ENCODE results near the gene MAEA. TPM values are rescaled to one million over a fixed set of nuclear protein-coding genes. Genes with fewer than 3 reads are reported as not detected.

Gene MAEA
- total and polyA plus RNA-seq, 8 donors, result 28.6 to 74.7 (median 32.7) TPM

DNA sequence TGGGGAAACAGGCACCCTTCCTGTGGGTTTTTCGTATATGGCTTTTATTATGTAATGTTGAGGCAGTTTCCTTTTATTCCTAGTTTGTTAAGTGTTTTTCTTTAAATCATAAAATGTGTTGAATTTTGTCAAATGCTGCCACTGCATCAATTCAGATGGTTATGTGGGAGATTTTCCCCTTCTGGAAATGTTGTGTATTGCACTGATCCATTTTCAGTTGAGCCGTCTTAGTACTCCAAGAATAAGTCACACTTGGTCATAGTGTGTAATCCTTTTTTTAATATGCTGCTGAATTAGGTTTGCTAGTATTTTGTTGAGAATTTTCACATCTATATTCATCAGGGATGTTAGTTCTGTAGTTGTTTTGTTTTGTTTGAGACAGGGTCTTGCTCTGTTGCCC is 31.2 kb upstream of the MAEA start:
- ATAC-seq (no peak), FAIRE-seq (no peak), DNase-seq (no peak)
- no peaks in the 10 kb centered on the region for H3K36me3 ChIP-seq
- intact Hi-C loops (cut with DNase I), result loop anchor here in 1 of 3 donors (10.0 kb wide), 1 partner anchor 76 kb away; no protein-coding TSS in a partner anchor
- no peak overlapping the region for H3K4me3 ChIP-seq
- TF ChIP-seq, protein P1, sequence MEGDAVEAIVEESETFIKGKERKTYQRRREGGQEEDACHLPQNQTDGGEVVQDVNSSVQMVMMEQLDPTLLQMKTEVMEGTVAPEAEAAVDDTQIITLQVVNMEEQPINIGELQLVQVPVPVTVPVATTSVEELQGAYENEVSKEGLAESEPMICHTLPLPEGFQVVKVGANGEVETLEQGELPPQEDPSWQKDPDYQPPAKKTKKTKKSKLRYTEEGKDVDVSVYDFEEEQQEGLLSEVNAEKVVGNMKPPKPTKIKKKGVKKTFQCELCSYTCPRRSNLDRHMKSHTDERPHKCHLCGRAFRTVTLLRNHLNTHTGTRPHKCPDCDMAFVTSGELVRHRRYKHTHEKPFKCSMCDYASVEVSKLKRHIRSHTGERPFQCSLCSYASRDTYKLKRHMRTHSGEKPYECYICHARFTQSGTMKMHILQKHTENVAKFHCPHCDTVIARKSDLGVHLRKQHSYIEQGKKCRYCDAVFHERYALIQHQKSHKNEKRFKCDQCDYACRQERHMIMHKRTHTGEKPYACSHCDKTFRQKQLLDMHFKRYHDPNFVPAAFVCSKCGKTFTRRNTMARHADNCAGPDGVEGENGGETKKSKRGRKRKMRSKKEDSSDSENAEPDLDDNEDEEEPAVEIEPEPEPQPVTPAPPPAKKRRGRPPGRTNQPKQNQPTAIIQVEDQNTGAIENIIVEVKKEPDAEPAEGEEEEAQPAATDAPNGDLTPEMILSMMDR (IDR thresholded peaks at IDR 0.05), result no peak
- 97 to 98% methylated on average over 2 of the region's 2 CpGs for WGBS, 2 donors
- no peaks in the 10 kb centered on the region for H3K4me1 ChIP-seq
- H3K9me3 ChIP-seq, result no peaks in the 10 kb centered on the region
- H3K27ac ChIP-seq, result no peak overlapping the region
- no peaks in the 10 kb centered on the region for H3K27me3 ChIP-seq

DNA sequence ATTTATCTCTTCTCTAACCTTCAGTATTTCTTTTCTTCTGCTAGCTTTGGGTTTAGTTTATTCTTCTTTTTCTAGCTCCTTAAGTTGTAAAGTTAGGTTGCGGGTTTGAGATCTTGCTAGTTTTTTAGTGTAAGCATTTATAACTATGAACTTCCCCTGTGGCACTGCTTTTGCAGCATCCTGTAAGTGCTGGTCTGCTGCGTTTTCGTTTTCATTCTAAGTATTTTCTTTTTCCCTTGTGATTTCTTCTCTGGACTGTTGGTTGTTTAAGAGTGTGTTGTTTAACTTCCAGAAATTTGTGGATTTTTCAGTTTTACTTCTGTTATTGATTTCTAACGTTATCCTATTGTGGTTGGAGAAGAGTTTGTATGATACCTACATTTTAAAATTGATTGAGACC is 29.7 kb upstream of the MAEA start:
- Histone ChIP-seq H3K9me3 (no peaks in the 10 kb centered on the region), H3K4me3 (no peak overlapping the region), H3K36me3 (no peaks in the 10 kb centered on the region), H3K27me3 (no peaks in the 10 kb centered on the region), H3K27ac (no peak overlapping the region), H3K4me1 (no peaks in the 10 kb centered on the region)
- intact Hi-C loops (cut with DNase I), result loop anchor here in 1 of 3 donors (10.0 kb wide), 1 partner anchor 75 kb away; no protein-coding TSS in a partner anchor
- FAIRE-seq, result no peak
- 89 to 90% methylated on average over 4 of the region's 4 CpGs for WGBS, 2 donors
- ATAC-seq, result no peak
- TF ChIP-seq, protein P1 (IDR thresholded peaks at IDR 0.05), result no peak
- no peak for DNase-seq

DNA sequence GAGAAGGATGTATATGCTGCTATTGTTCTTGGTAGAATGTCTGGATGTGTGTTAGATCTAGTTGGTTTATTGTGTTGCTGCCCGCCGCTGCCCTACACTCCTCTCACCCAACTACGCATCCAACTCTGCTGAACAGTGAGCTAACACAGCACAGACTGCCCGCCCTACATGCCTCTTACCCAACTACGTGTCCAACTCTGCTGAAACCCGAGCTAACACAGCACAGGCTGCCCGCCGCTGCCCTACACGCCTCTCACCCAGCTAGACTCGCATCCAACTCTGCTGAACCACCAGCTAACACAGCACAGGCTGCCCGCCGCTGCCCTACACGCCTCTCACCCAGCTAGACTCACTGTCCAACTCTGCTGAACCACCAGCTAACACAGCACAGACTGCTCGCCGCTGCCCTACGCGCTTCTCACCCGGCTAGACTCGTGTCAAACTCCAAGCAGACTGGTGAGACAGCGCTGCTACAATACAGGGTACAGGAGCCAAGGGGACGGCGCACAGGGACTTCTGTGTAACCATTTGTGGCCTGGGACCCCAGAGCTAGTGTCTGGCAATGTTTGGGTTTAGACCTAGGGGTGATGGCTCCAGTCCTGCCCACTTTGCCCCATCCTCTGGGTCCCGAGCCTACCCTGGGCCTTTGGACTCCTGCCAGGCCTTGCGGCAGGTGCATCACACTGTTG is 29.1 kb upstream of the MAEA start:
- no peak for FAIRE-seq
- Histone ChIP-seq H3K9me3 (no peaks in the 10 kb centered on the region), H3K4me1 (no peaks in the 10 kb centered on the region), H3K27ac (no peak overlapping the region), H3K4me3 (no peak overlapping the region), H3K36me3 (no peaks in the 10 kb centered on the region), H3K27me3 (no peaks in the 10 kb centered on the region)
- intact Hi-C loops (cut with DNase I), result no loop called here
- ATAC-seq, result no peak
- WGBS, 2 donors, result 92 to 94% methylated on average over 24 of the region's 24 CpGs
- DNase-seq, result no peak
- TF ChIP-seq, protein P1 (IDR thresholded peaks at IDR 0.05), result no peak

DNA sequence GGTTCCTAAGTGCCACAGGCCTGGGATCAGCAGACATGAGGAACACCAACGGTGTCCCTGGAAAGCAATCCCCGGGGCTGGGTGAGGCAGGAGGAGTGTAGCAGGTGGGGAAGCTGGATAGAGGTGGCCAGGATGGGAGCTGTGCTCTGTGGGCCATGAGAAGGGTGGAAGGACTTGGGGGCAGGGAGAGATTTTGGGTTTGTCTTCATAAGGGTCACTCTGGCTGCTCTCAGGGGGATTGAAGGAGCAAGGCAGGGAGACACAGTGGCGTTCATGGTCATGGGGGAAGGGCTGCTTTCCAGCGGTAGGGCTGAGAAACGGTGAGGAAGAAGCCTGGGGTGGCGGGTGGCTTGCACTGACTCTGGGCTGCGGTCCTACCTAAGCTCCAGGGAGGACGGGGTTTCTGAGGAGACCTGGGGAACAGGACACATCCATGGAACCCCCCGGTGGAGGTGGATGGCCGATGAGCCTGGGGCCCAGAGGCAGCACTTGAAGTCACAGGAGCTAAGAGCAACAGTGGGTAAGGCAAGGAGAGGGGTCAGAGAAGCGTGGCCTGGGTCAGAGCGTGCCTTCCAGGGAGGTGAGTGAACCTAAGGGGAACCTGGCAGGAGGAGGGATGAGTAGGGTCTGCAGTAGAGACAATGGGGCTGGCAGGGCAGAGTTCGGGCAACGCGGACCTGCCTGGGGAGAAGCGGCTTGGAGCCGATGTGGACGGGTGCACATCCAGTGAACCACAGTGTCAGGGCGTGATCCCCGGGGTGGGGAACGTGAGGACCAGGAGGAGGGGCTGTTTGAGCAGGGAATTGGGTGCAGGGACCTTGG is 28.4 kb upstream of the MAEA start:
- H3K9me3 ChIP-seq, result no peaks in the 10 kb centered on the region
- H3K27ac ChIP-seq, result no peak overlapping the region
- no peaks in the 10 kb centered on the region for H3K27me3 ChIP-seq
- no peak for ATAC-seq
- TF ChIP-seq, protein P1 (IDR thresholded peaks at IDR 0.05), result no peak
- H3K4me1 ChIP-seq, result no peaks in the 10 kb centered on the region
- WGBS, 2 donors, result 93 to 95% methylated on average over 21 of the region's 21 CpGs
- no peaks in the 10 kb centered on the region for H3K36me3 ChIP-seq
- intact Hi-C loops (cut with DNase I), result no loop called here
- no peak for DNase-seq
- no peak overlapping the region for H3K4me3 ChIP-seq
- FAIRE-seq, result no peak

DNA sequence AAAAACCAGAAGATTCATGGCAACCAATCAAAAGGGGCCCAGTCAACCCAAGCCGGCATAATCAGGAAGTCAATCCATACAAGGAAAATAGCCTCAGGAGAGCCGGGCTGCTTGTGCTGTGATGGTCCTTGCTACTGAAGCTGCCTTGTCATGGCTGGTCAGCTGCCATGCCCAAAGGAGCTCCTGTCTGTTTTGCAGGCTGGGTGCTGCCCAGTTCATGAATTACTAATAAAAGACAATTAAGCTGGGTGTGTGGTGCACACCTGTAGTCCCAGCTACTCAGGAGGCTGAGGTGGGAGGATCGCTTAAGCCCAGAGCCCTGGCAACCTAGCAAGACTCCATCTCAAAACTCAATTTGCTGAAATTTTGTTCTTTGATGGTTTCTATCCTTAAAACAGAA is 24.7 kb upstream of the MAEA start:
- WGBS, 2 donors, result 98% methylated on average over 3 of the region's 3 CpGs
- Histone ChIP-seq H3K27me3 (no peaks in the 10 kb centered on the region), H3K4me1 (no peaks in the 10 kb centered on the region), H3K27ac (no peak overlapping the region), H3K9me3 (no peaks in the 10 kb centered on the region), H3K4me3 (no peak overlapping the region), H3K36me3 (no peaks in the 10 kb centered on the region)
- DNase-seq (no peak), FAIRE-seq (no peak), ATAC-seq (no peak)
- TF ChIP-seq, protein P1 (IDR thresholded peaks at IDR 0.05), result no peak
- intact Hi-C loops (cut with DNase I), result no loop called here

Measured in pancreas (tissue), 10 donors.